GM19372 (cell line): ENCODE measurements around the gene TUBB4A.
A peak's percentile ranks its signal among the peaks of the same experiment; 100 is the strongest.
"Not testable (repeated sequence)": the region's sequence is repeated elsewhere in the genome, so short reads cannot be mapped to it uniquely, and the experiment has no call there.

Experiments
- ATAC-seq: cut with Tn5 transposase; IDR thresholded peaks from one replicate; pipeline ENCODE4 v1.9.1; 2021; ENCODE audit warnings: mild to moderate bottlenecking, low read depth, moderate library complexity; ENCODE audit not compliant: unreplicated experiment

TUBB4A gene

GRCh38 chr19:6501740-6502648 lies at the start of gene TUBB4A:
TUBB4A (minus strand) TSS chr19:6502309; CDS start chr19:6502212, 97 bp downstream.
- no peak for ATAC-seq

GRCh38 chr19:6551091-6551490 lies 49.0 kb upstream of the TUBB4A start:
- ATAC-seq: no peak

- ATAC-seq: not testable (repeated sequence)
These were observed 48.6 kb upstream of the TUBB4A start for GRCh38 chr19:6550679-6551078.

- ATAC-seq: no peak
These were observed 41.8 kb upstream of the TUBB4A start for GRCh38 chr19:6543866-6544347.

GRCh38 chr19:6540918-6541689 lies 39.0 kb upstream of the TUBB4A start:
- no peak for ATAC-seq

GRCh38 chr19:6539514-6539913 lies 37.4 kb upstream of the TUBB4A start:
- ATAC-seq: no peak

GRCh38 chr19:6535558-6536137 lies 33.5 kb upstream of the TUBB4A start:
- ATAC-seq: no peak

- no peak for ATAC-seq
These were observed 32.5 kb upstream of the TUBB4A start for GRCh38 chr19:6534451-6535093.

- ATAC-seq: no peak
These were observed 31.8 kb upstream of the TUBB4A start for GRCh38 chr19:6533746-6534418.

GRCh38 chr19:6533000-6533328 lies 30.9 kb upstream of the TUBB4A start:
- no peak for ATAC-seq

GRCh38 chr19:6532244-6532999 lies 30.3 kb upstream of the TUBB4A start:
- ATAC-seq: no peak

- ATAC-seq: no peak
These were observed 29.8 kb upstream of the TUBB4A start for GRCh38 chr19:6531956-6532243.

- peak; percentile 17 for ATAC-seq
These were observed 29.2 kb upstream of the TUBB4A start for GRCh38 chr19:6531163-6531955.

- peak; percentile 37 for ATAC-seq
These were observed 28.5 kb upstream of the TUBB4A start, which contains the start of gene TNFSF9 for GRCh38 chr19:6530386-6531162. TNFSF9 (plus strand) TSS chr19:6531026; CDS start chr19:6531037, 11 bp downstream.

- no peak for ATAC-seq
These were observed 27.9 kb upstream of the TUBB4A start for GRCh38 chr19:6529937-6530385.

GRCh38 chr19:6529351-6529750 lies 27.2 kb upstream of the TUBB4A start:
- ATAC-seq: no peak

GRCh38 chr19:6528544-6529121 lies 26.5 kb upstream of the TUBB4A start:
- ATAC-seq: no peak
